GM10266 (cell line): ENCODE data around the gene TTC33.

Experiments
- DNase-seq: peaks from one replicate; pipeline ENCODE4 v3.0.0; 2012; ENCODE audit errors: extremely low spot score
- CTCF ChIP-seq: IDR thresholded peaks from 2 replicates; pipeline ENCODE4 v1.5.1; 2012; ENCODE audit warnings: mild to moderate bottlenecking, low read depth; ENCODE audit not compliant: control insufficient read depth, insufficient read depth; ENCODE audit errors: missing control alignments

TTC33 gene

GRCh38 chr5:40575921-40576320 is 179.8 kb downstream of the TTC33 start:
- no peak for TF ChIP-seq CTCF

GRCh38 chr5:40575411-40575810 is 180.3 kb downstream of the TTC33 start:
- DNase-seq: no peak
- no peak for TF ChIP-seq CTCF

More at GRCh38 chr5:40575921-40576320, 179.8 kb downstream of the TTC33 start:
- no peak for DNase-seq

- TF ChIP-seq CTCF: no peak
- DNase-seq: no peak
Measured at GRCh38 chr5:40572937-40573336, 182.8 kb downstream of the TTC33 start.

GRCh38 chr5:40572391-40572790 is 183.4 kb downstream of the TTC33 start:
- no peak for TF ChIP-seq CTCF
- no peak for DNase-seq

- no peak for DNase-seq
- no peak for TF ChIP-seq CTCF
Measured at GRCh38 chr5:40571729-40572128, 184.0 kb downstream of the TTC33 start.

GRCh38 chr5:40570408-40571129 is 185.2 kb downstream of the TTC33 start:
- DNase-seq: no peak
- no peak for TF ChIP-seq CTCF

GRCh38 chr5:40569546-40570270 is 186.1 kb downstream of the TTC33 start:
- no peak for TF ChIP-seq CTCF
- no peak for DNase-seq
